Upper lobe of left lung (tissue), 4 donors: ENCODE data around the gene SH3PXD2A.

ENCODE experiments used
- POLR2A ChIP-seq, 4 donors: fragments of 450-650 bp; IDR thresholded peaks; one replicate each; pipeline ENCODE4 v1.5.1; 2016 to 2017; ENCODE audit warnings: antibody characterized with exemption in 4 of 4, mild to moderate bottlenecking in 2 of 4
- TF ChIP-seq, protein P1 (sequence below), 6 experiments: fragments of 450-650 bp in 4 of 6; fragments of 200-600 bp in 2 of 6; sonication (generic) in 2 of 6; IDR thresholded peaks; one replicate each; pipeline ENCODE4 v1.5.1; 2016 to 2019; ENCODE audit warnings: antibody characterized with exemption in 6 of 6

DNA sequence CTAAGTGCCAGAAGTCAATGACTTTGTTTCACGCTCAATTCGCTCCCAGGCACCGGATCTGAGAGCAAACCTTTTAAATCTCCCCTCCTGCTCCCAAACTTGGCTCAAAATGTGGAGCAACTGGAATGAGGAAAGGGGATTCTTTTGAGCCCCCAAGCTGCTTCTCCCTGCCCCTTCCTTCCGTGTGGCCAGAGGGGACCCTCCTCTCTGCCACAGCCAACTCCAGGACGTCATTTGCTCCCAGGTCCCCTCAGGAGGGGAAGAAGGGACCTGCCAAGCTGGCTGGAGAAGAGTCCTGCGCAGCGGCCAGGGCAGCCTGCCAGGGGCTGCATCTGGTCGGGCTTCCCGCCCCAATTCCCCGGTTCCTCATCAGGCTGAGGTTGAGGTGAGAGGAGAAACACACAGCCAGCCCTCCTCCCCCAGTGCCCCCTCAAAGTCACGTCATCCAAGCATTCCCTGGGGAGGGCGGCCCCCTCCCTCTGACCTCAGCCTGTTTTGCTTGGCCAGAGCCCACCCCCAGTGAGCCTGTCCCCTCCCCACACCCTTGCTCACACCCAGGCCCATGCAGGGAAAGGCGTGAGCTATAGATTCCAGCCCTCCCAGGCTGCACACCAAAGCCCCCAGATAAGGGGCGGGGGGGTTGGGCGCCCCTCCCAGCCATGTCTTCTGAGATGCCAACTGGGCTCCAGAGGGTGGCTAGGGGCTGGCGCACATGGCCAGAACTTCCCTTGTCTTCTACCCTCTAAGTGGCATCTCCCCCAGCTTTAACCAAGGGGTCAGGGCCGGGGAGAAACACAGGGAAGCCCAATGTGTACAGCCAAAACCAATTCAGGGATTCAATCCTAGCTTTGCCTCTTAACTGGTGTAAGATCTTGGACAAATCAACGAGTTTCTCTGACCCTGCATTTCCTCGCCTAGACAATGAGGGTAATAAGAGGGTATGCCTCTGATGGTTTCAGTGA is 35.0 kb downstream of the SH3PXD2A start:
- no peak for TF ChIP-seq POLR2A (IDR thresholded peaks at IDR 0.05)
- TF ChIP-seq, protein P1, sequence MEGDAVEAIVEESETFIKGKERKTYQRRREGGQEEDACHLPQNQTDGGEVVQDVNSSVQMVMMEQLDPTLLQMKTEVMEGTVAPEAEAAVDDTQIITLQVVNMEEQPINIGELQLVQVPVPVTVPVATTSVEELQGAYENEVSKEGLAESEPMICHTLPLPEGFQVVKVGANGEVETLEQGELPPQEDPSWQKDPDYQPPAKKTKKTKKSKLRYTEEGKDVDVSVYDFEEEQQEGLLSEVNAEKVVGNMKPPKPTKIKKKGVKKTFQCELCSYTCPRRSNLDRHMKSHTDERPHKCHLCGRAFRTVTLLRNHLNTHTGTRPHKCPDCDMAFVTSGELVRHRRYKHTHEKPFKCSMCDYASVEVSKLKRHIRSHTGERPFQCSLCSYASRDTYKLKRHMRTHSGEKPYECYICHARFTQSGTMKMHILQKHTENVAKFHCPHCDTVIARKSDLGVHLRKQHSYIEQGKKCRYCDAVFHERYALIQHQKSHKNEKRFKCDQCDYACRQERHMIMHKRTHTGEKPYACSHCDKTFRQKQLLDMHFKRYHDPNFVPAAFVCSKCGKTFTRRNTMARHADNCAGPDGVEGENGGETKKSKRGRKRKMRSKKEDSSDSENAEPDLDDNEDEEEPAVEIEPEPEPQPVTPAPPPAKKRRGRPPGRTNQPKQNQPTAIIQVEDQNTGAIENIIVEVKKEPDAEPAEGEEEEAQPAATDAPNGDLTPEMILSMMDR (IDR thresholded peaks at IDR 0.05): no peak
